Erythroblast (primary cell): ENCODE results near the gene THBS4.

Source experiments
- GATA1 ChIP-seq: IDR thresholded peaks from 2 replicates; pipeline ENCODE4 v1.6.1; 2011; ENCODE audit warnings: low read depth, mild to moderate bottlenecking, control low read depth, low read length, moderate library complexity
- POLR2A ChIP-seq: IDR thresholded peaks from 2 replicates; pipeline ENCODE4 v1.6.1; 2011; ENCODE audit warnings: mild to moderate bottlenecking, low read length

DNA sequence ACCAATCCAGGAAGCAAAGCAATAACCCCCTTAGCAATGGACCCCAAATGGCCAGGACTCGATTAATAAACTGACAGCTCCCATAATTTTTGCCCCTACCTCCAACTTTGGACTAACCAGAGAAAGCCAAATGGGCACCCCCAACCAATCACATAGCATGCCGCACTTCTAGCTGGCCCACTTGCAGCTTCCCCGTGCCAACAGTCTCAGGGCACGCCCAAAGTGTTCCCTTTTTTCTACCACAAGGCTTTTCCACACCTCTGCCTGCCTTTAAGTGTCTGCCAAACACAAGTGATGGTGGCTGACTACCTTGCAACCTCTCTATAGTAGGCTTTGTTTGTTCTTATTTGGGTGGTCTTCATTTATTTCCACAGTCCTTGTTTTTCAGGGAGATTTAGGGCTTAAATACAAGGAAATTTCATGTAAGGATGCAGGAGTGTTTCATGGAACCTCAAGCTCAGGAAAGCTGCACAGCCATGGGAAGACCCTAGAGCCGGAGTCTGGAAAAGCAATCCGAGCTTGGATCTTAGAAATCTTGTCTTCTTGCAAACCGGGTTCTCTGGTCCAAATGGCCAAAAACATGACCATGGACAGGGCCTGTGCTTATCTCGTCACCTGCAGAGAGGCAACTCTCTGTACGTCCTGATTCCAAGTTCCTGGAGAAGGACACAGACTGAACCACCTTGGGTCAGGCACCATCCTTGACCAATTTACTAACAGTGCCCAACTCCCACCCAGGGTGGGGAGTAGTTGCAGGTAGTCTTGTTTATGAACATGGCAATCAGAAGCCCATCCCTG, 89.2 kb downstream of the THBS4 start:
- TF ChIP-seq POLR2A (no peak), GATA1 (no peak)
